GM12801 (cell line): ENCODE measurements around the gene PIP4K2C.

Source experiments
- TF ChIP-seq, protein P1 (sequence below): IDR thresholded peaks from one replicate; pipeline ENCODE4 v1.5.1; 2011; ENCODE audit warnings: control low read depth; ENCODE audit not compliant: insufficient read length; ENCODE audit errors: extremely low read depth

Gene PIP4K2C

GRCh38 chr12:57564178-57564740 is 26.7 kb upstream of the PIP4K2C start:
- TF ChIP-seq, protein P1, sequence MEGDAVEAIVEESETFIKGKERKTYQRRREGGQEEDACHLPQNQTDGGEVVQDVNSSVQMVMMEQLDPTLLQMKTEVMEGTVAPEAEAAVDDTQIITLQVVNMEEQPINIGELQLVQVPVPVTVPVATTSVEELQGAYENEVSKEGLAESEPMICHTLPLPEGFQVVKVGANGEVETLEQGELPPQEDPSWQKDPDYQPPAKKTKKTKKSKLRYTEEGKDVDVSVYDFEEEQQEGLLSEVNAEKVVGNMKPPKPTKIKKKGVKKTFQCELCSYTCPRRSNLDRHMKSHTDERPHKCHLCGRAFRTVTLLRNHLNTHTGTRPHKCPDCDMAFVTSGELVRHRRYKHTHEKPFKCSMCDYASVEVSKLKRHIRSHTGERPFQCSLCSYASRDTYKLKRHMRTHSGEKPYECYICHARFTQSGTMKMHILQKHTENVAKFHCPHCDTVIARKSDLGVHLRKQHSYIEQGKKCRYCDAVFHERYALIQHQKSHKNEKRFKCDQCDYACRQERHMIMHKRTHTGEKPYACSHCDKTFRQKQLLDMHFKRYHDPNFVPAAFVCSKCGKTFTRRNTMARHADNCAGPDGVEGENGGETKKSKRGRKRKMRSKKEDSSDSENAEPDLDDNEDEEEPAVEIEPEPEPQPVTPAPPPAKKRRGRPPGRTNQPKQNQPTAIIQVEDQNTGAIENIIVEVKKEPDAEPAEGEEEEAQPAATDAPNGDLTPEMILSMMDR, result no peak

- TF ChIP-seq, protein P1, result no peak
Measured at GRCh38 chr12:57568838-57569237, 22.2 kb upstream of the PIP4K2C start.

DNA sequence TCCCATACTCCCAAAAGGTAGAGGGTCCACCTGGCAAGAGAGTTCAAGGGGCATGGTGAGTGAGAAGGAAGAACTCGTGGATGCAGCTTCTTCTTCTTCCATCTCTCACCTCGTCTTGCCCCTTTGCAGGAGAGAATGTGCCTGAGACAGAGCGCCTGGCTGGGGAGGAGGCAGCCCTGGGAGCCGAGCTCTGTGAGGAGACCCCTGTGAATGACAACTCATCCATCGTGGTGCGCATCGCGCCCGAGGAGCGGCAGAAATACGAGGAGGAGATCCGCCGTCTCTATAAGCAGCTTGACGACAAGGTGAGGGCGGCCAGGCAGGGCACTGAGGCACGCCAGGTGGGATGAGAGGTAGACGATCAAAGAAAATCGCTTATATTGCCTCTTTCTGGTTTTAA is 21.1 kb upstream of the PIP4K2C start:
- TF ChIP-seq, protein P1, result no peak

DNA sequence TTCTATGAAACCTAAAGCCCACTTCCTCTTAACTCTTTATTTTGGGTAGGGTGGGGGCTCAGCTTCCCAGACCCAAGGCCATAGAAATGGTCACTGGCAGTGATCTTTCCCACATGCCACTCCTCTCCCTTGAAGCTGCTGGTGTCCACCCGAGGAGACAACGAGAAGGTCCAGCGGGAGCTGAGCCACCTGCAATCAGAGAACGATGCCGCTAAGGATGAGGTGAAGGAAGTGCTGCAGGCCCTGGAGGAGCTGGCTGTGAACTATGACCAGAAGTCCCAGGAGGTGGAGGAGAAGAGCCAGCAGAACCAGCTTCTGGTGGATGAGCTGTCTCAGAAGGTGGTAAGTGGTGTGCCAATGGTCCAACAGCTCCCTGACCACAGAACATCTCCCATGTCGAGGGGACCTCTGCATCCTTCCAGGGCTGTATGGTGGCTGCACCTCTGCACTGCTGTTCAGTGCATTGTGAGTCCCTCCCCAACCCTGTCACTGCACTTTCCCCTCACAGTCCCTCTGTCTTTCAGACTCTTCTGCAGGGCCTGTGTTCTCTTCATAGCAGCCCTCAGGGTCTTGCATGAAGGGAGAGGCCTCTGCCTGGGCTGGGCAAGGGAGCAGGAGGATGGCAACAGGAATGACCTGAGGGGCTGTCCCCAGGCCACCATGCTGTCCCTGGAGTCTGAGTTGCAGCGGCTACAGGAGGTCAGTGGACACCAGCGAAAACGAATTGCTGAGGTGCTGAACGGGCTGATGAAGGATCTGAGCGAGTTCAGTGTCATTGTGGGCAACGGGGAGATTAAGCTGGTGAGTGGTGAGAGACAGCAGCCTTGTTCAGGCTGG is 18.8 kb upstream of the PIP4K2C start:
- TF ChIP-seq, protein P1, result no peak

DNA sequence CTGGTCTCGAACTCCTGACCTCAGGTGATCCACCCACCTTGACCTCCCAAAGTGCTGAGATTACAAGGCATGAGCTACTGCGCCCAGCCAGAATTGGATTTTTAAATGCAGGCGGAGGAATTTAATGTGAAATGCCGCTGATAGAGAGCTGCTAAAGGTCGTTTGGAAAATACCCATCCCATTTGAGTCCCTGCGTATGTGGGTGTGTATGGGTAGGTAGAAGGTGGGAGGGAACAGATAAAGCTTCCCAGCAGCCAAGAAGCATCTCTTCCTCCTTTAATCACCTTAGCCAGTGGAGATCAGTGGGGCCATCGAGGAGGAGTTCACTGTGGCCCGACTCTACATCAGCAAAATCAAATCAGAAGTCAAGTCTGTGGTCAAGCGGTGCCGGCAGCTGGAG is 16.2 kb upstream of the PIP4K2C start:
- TF ChIP-seq, protein P1, result no peak

GRCh38 chr12:57575771-57576612 is 15.0 kb upstream of the PIP4K2C start:
- TF ChIP-seq, protein P1, result no peak

- TF ChIP-seq, protein P1, result no peak
Measured at GRCh38 chr12:57576613-57577160, 14.3 kb upstream of the PIP4K2C start.
